CD8-positive, alpha-beta memory T cell (primary cell): ENCODE results near the gene SDC3. TPM values are rescaled to one million over a fixed set of nuclear protein-coding genes. Genes with fewer than 3 reads are reported as not detected.

Source experiments
- CTCF ChIA-PET: fragments of 350-600 bp; sonication (Branson Sonifier 250); formaldehyde crosslinking; loops from one replicate; lab custom pipeline; 2021; ENCODE audit warnings: antibody characterized with exemption; lab: Charles Lee
- POLR2A ChIA-PET: fragments of 350-600 bp; sonication (Branson Sonifier 250); formaldehyde crosslinking; loops from one replicate; lab custom pipeline; 2021; ENCODE audit warnings: antibody characterized with exemption; lab: Charles Lee
- DNase-seq, 5 donors: peaks; one replicate each; pipeline versions ENCODE4 v3.0.0 to v3.0.0-alpha.2; 2020 to 2022; ENCODE audit warnings: mixed read lengths in 1 of 5
- H3K27ac ChIP-seq: one replicate; pipeline ENCODE4 v1.7.0; 2013; ENCODE audit warnings: low read depth, mild to moderate bottlenecking, low read length, moderate library complexity
- H3K27me3 ChIP-seq: 2 replicates; pipeline ENCODE4 v1.7.0; 2013; ENCODE audit warnings: low read length, mild to moderate bottlenecking; ENCODE audit not compliant: insufficient read depth, poor library complexity, severe bottlenecking
- H3K36me3 ChIP-seq: 2 replicates; pipeline ENCODE4 v1.7.0; 2013; ENCODE audit warnings: mild to moderate bottlenecking, low read length, moderate library complexity; ENCODE audit not compliant: insufficient read depth
- H3K4me1 ChIP-seq: 2 replicates; pipeline ENCODE4 v1.7.0; 2013; ENCODE audit warnings: mild to moderate bottlenecking, low read length, moderate library complexity; ENCODE audit not compliant: insufficient read depth
- H3K4me3 ChIP-seq: 2 replicates; pipeline ENCODE4 v1.7.0; 2013; ENCODE audit warnings: mild to moderate bottlenecking, low read length
- H3K9me3 ChIP-seq: 2 replicates; pipeline ENCODE4 v1.7.0; 2013; ENCODE audit warnings: mild to moderate bottlenecking, low read length
- H3K27ac Mint-ChIP-seq, 8 donors: one replicate each; pipeline ENCODE4 v1.8.0; 2020 to 2021; ENCODE audit warnings: mixed read lengths in 8 of 8, mild to moderate bottlenecking in 6 of 8, inconsistent platforms in 3 of 8, moderate library complexity in 3 of 8
- H3K27me3 Mint-ChIP-seq, 2 donors: one replicate each; pipeline ENCODE4 v1.8.0; 2020 to 2021; ENCODE audit warnings: mixed read lengths in 2 of 2, mild to moderate bottlenecking in 1 of 2, moderate library complexity in 1 of 2
- H3K36me3 Mint-ChIP-seq, 3 donors: one replicate each; pipeline ENCODE4 v1.8.0; 2020 to 2021; ENCODE audit warnings: mixed read lengths in 3 of 3, inconsistent platforms in 1 of 3, mild to moderate bottlenecking in 1 of 3
- H3K4me1 Mint-ChIP-seq, 3 donors: one replicate each; pipeline ENCODE4 v1.8.0; 2020 to 2021; ENCODE audit warnings: mixed read lengths in 3 of 3, inconsistent platforms in 1 of 3, mild to moderate bottlenecking in 1 of 3
- H3K4me3 Mint-ChIP-seq, 7 donors: one replicate each; pipeline ENCODE4 v1.8.0; 2020 to 2021; ENCODE audit warnings: mixed read lengths in 7 of 7, mild to moderate bottlenecking in 6 of 7, moderate library complexity in 4 of 7, inconsistent platforms in 2 of 7
- H3K9me3 Mint-ChIP-seq, 5 donors: one replicate each; pipeline ENCODE4 v1.8.0; 2020 to 2022; ENCODE audit warnings: mixed read lengths in 5 of 5, mild to moderate bottlenecking in 3 of 5, moderate library complexity in 2 of 5, inconsistent platforms in 1 of 5
- polyA plus RNA-seq: library from polyadenylated mRNA; unstranded; fragments of 300-500 nt; fragmentation: Illumina TruSeq; gene quantifications from one replicate; pipeline ENCODE4 v1.2.3, GENCODE V29; 2021
- total RNA-seq, 2 experiments: library from RNA; stranded (reverse); gene quantifications; one replicate each; pipeline ENCODE4 v1.2.3, GENCODE V29; 2021

SDC3 gene
- total and polyA plus RNA-seq, 3 experiments from 2014 or later, result 0.44 TPM; not detected in 1

DNA sequence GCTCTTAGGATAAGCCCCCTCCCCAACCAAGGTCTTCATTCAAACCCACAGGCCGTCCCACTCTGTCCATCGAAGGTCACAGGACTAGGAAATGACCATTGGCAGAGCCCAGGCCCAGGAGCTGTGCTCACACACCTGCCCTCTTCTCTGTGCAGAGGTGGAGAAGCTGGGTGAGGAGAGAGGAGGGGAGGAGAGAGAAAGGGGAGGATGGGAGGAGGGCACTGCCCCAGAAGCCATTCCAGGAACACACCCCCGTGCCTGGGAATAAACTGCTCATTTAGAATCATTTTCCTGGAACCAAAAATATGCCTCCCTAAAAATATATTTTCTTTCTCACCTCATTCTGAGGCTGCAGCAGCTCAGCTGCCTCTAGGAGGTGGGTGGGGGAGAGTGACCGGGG, 6.4 kb upstream of the SDC3 start:
- Histone ChIP-seq H3K27ac (no peak overlapping the region), H3K4me3 (no peak overlapping the region), H3K9me3 (no peaks in the 10 kb centered on the region), H3K27me3 (no peaks in the 10 kb centered on the region), H3K4me1 (no peaks in the 10 kb centered on the region), H3K36me3 (no peaks in the 10 kb centered on the region)
- Mint-ChIP-seq H3K4me3 (no peak overlapping the region), H3K27me3 (peaks cover 1 to 8% of the 10 kb centered on the region in 2 donors), H3K4me1 (peaks cover 0 to 3% (median 0%) of the 10 kb centered on the region in 3 donors), H3K36me3 (no peaks in the 10 kb centered on the region), H3K27ac (no peak overlapping the region), H3K9me3 (no peaks in the 10 kb centered on the region)
- CTCF ChIA-PET, result interaction anchor here (2.4 kb wide), 1 partner anchor 113 kb away, joined by 10 read pairs; no protein-coding TSS in a partner anchor
- POLR2A ChIA-PET, result no interaction called here
- DNase-seq, result no peak

GRCh38 chr1:30914587-30914922, 6.0 kb upstream of the SDC3 start:
- no peaks in the 10 kb centered on the region for H3K36me3 Mint-ChIP-seq
- no peaks in the 10 kb centered on the region for H3K9me3 ChIP-seq
- H3K27me3 ChIP-seq, result no peaks in the 10 kb centered on the region
- DNase-seq, result no peak
- H3K4me1 Mint-ChIP-seq, result peaks cover 1 to 7% (median 2%) of the 10 kb centered on the region in 3 donors
- H3K27ac ChIP-seq, result no peak overlapping the region
- H3K4me3 ChIP-seq, result no peak overlapping the region
- peaks cover 2 to 12% of the 10 kb centered on the region in 2 donors for H3K27me3 Mint-ChIP-seq
- POLR2A ChIA-PET, result no interaction called here
- H3K27ac Mint-ChIP-seq, result no peak overlapping the region
- H3K36me3 ChIP-seq, result no peaks in the 10 kb centered on the region
- CTCF ChIA-PET, result interaction anchor here (1.4 to 2.4 kb wide), 2 partner anchors 107 to 113 kb away, joined by 3 to 10 read pairs; no protein-coding TSS in a partner anchor
- peaks cover 1% of the 10 kb centered on the region for H3K4me1 ChIP-seq
- no peak overlapping the region for H3K4me3 Mint-ChIP-seq
- H3K9me3 Mint-ChIP-seq, result no peaks in the 10 kb centered on the region

DNA sequence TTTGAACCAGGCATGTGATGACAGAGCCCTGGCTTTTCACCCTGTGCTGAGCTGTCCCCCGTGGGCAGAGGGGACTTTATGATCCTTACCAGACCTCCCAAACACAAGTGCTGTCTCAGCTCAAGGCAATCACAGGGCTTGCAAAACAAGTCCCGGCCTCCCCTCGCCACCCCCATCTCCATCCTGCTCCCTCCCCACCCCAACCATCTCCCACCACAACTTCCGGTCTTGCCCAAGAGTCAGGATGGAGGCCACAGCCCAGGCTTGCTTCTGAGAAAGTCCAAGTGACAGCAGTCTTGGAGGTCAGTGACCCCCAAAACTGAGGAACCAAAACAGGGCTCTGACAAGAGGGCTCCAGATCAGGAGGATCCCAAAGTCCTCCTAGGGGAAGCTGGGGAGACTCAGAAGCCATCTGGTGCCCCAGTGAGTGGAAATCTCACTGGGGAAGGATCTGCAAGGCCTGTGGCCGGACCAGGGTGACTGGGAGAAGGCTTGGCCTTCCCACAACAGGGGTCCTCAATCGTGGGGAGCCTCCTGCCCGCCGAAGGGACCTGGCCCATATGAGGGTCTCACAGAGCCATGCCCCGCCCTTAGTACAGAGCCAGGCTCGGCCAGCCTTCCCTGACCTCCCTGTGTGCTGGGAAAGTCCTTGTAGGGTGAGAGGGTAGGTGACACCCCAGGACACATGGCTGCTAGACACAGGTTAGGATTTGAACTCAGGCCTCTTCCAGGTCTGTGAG, 4.5 kb upstream of the SDC3 start:
- ChIA-PET POLR2A (no interaction called here), CTCF (interaction anchor here (1.4 to 3.8 kb wide), 3 partner anchors 105 to 111 kb away, joined by 3 to 45 read pairs (median 10); no protein-coding TSS in a partner anchor)
- Histone ChIP-seq H3K27ac (no peak overlapping the region), H3K9me3 (no peaks in the 10 kb centered on the region), H3K27me3 (no peaks in the 10 kb centered on the region), H3K36me3 (no peaks in the 10 kb centered on the region), H3K4me1 (peaks cover 7% of the 10 kb centered on the region), H3K4me3 (no peak overlapping the region)
- Mint-ChIP-seq H3K27me3 (peaks cover 9 to 18% of the 10 kb centered on the region in 2 donors), H3K9me3 (no peaks in the 10 kb centered on the region), H3K4me1 (peaks cover 8 to 11% (median 8%) of the 10 kb centered on the region in 3 donors), H3K36me3 (no peaks in the 10 kb centered on the region), H3K27ac (peak overlapping the region in 1 of 8 donors; percentile 23), H3K4me3 (no peak overlapping the region)
- no peak for DNase-seq

DNA sequence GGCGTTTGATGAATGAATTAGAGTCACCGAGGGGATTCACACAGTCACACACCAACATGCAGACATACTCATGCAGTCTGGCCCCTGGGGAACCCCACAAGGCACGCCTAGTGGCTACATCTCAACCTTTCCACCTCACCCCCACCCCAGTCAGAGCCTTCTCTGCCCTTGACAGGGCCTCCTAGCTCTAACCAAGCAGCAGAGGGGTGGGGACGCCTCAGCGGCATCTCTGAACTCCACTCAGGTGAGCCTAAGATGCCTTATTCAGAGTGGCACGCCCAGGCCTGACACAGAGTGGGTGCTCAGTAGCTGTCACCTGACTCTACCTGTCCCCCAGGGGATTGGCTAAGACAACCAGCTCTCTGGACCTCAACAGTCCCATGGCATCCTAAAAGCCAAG, 3.7 kb upstream of the SDC3 start:
- no peaks in the 10 kb centered on the region for H3K9me3 Mint-ChIP-seq
- H3K4me3 Mint-ChIP-seq, result no peak overlapping the region
- H3K4me3 ChIP-seq, result no peak overlapping the region
- H3K27me3 ChIP-seq, result peaks cover 8% of the 10 kb centered on the region
- H3K4me1 Mint-ChIP-seq, result peaks cover 13 to 18% (median 14%) of the 10 kb centered on the region in 3 donors
- no peaks in the 10 kb centered on the region for H3K36me3 ChIP-seq
- peaks cover 15% of the 10 kb centered on the region for H3K4me1 ChIP-seq
- no peaks in the 10 kb centered on the region for H3K36me3 Mint-ChIP-seq
- H3K27me3 Mint-ChIP-seq, result peaks cover 16 to 25% of the 10 kb centered on the region in 2 donors
- DNase-seq, result no peak
- CTCF ChIA-PET, result interaction anchor here (0.6 to 3.8 kb wide), 2 partner anchors 109 to 240 kb away, joined by 3 to 45 read pairs; no protein-coding TSS in a partner anchor
- H3K27ac ChIP-seq, result no peak overlapping the region
- peak overlapping the region in 1 of 8 donors; percentile 22 for H3K27ac Mint-ChIP-seq
- POLR2A ChIA-PET, result no interaction called here
- H3K9me3 ChIP-seq, result no peaks in the 10 kb centered on the region

- H3K4me3 Mint-ChIP-seq, result peak overlapping the region in 3 of 7 donors; percentile 11 to 75 (median 59)
- Histone ChIP-seq H3K27ac (no peak overlapping the region), H3K36me3 (no peaks in the 10 kb centered on the region), H3K4me1 (peaks cover 15% of the 10 kb centered on the region), H3K27me3 (peaks cover 15% of the 10 kb centered on the region), H3K9me3 (no peaks in the 10 kb centered on the region), H3K4me3 (no peak overlapping the region)
- no peaks in the 10 kb centered on the region for H3K36me3 Mint-ChIP-seq
- peak in 4 of 5 donors; percentile 19 to 64 (median 23) for DNase-seq
- H3K9me3 Mint-ChIP-seq, result no peaks in the 10 kb centered on the region
- H3K27ac Mint-ChIP-seq, result peak overlapping the region in 3 of 8 donors; percentile 9 to 38 (median 29)
- H3K4me1 Mint-ChIP-seq, result peaks cover 14 to 19% (median 15%) of the 10 kb centered on the region in 3 donors
- CTCF ChIA-PET, result interaction anchor here (0.6 to 3.8 kb wide), 7 partner anchors 29 to 241 kb away, joined by 3 to 45 read pairs (median 3); no protein-coding TSS in a partner anchor
- POLR2A ChIA-PET, result no interaction called here
- peaks cover 20 to 30% of the 10 kb centered on the region in 2 donors for H3K27me3 Mint-ChIP-seq
These were observed 2.7 kb upstream of the SDC3 start for GRCh38 chr1:30911059-30911954.

DNA sequence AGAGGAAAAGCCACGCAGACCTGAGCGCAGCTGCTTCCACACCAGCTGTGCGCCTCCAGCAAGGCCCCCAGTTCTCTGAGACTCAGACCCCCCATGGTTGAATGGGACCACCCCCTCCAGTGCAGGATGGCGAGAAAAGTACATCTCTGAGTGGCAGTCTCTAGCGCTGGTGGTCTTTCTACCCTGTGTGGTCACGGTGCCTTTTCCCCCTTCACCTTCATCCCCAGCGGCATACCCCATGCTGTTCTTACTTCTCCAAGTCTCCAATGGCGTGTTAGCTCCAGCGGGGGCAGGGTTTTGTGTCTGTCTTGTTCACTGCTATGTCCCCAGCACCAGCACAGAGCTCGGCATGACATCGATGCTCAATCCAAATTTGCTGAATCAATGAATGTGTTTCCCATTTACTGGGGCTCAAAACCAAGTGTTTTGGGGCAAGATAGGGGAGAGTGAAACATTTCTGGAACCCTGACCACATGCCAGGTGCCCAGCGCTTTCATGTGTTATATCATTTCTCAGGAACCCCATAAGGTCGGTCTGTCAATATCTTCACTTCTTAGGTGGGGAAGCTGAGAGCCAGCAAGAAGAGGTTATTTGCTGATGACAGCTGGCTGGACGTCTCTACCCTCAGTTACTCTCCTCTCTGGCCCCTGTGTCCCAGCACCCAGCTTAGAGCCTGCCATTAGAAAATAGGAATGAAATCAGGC, 959 bp upstream of the SDC3 start:
- peaks cover 24 to 42% of the 10 kb centered on the region in 2 donors for H3K27me3 Mint-ChIP-seq
- H3K4me1 Mint-ChIP-seq, result peaks cover 14 to 19% (median 19%) of the 10 kb centered on the region in 3 donors
- H3K4me1 ChIP-seq, result peaks cover 15% of the 10 kb centered on the region
- POLR2A ChIA-PET, result no interaction called here
- no peaks in the 10 kb centered on the region for H3K36me3 ChIP-seq
- no peaks in the 10 kb centered on the region for H3K9me3 ChIP-seq
- H3K4me3 Mint-ChIP-seq, result peak overlapping the region; percentile 77 to 93 (median 82)
- H3K9me3 Mint-ChIP-seq, result no peaks in the 10 kb centered on the region
- H3K27ac ChIP-seq, result no peak overlapping the region
- CTCF ChIA-PET, result interaction anchor here (2.0 to 3.8 kb wide), 2 partner anchors 107 to 127 kb away, joined by 7 to 45 read pairs; no protein-coding TSS in a partner anchor
- H3K27ac Mint-ChIP-seq, result peak overlapping the region in 2 of 8 donors; percentile 64 to 78
- peak in 1 of 5 donors; percentile 44 for DNase-seq
- H3K4me3 ChIP-seq, result no peak overlapping the region
- H3K27me3 ChIP-seq, result peaks cover 15% of the 10 kb centered on the region
- no peaks in the 10 kb centered on the region for H3K36me3 Mint-ChIP-seq

GRCh38 chr1:30908316-30908695, 252 bp downstream of the SDC3 start:
- Mint-ChIP-seq H3K4me1 (peaks cover 14 to 19% (median 19%) of the 10 kb centered on the region in 3 donors), H3K9me3 (no peaks in the 10 kb centered on the region), H3K27me3 (peaks cover 26 to 46% of the 10 kb centered on the region in 2 donors), H3K36me3 (no peaks in the 10 kb centered on the region), H3K27ac (no peak overlapping the region), H3K4me3 (no peak overlapping the region)
- peak in 1 of 5 donors; percentile 37 for DNase-seq
- Histone ChIP-seq H3K9me3 (no peaks in the 10 kb centered on the region), H3K4me3 (no peak overlapping the region), H3K27ac (no peak overlapping the region), H3K36me3 (no peaks in the 10 kb centered on the region), H3K4me1 (peaks cover 15% of the 10 kb centered on the region), H3K27me3 (peaks cover 15% of the 10 kb centered on the region)
- CTCF ChIA-PET, result no interaction called here
- POLR2A ChIA-PET, result no interaction called here
